Rectal smooth muscle tissue (tissue), 1 donor: ENCODE measurements around the gene SLC7A9.

Experiments used
- H3K27ac ChIP-seq: one replicate; pipeline ENCODE4 v1.7.0; 2013; ENCODE audit warnings: low read depth, low read length, inconsistent platforms
- H3K27me3 ChIP-seq: one replicate; pipeline ENCODE4 v1.7.0; 2013; ENCODE audit warnings: low read length; ENCODE audit not compliant: control insufficient read depth, insufficient read depth
- H3K36me3 ChIP-seq: one replicate; pipeline ENCODE4 v1.7.0; 2013; ENCODE audit warnings: low read length; ENCODE audit not compliant: control insufficient read depth, insufficient read depth
- H3K4me1 ChIP-seq: one replicate; pipeline ENCODE4 v1.7.0; 2013; ENCODE audit warnings: low read length; ENCODE audit not compliant: control insufficient read depth, insufficient read depth
- H3K4me3 ChIP-seq: one replicate; pipeline ENCODE4 v1.7.0; 2013; ENCODE audit warnings: low read length
- H3K9ac ChIP-seq: one replicate; pipeline ENCODE4 v1.7.0; 2013; ENCODE audit warnings: low read length

SLC7A9 gene

GRCh38 chr19:32830231-32831014 is 39.1 kb downstream of the SLC7A9 start:
- no peak overlapping the region for H3K9ac ChIP-seq
- H3K4me1 ChIP-seq: no peaks in the 10 kb centered on the region
- no peak overlapping the region for H3K27ac ChIP-seq
- no peaks in the 10 kb centered on the region for H3K27me3 ChIP-seq
- H3K36me3 ChIP-seq: no peaks in the 10 kb centered on the region
- no peak overlapping the region for H3K4me3 ChIP-seq

GRCh38 chr19:32829345-32829896 is 40.1 kb downstream of the SLC7A9 start:
- H3K27me3 ChIP-seq: no peaks in the 10 kb centered on the region

GRCh38 chr19:32828643-32829344 is 40.8 kb downstream of the SLC7A9 start:
- Histone ChIP-seq H3K4me1 (no peaks in the 10 kb centered on the region), H3K27ac (no peak overlapping the region), H3K9ac (no peak overlapping the region), H3K36me3 (no peaks in the 10 kb centered on the region), H3K27me3 (no peaks in the 10 kb centered on the region), H3K4me3 (no peak overlapping the region)

More at GRCh38 chr19:32829345-32829896, 40.1 kb downstream of the SLC7A9 start:
- H3K36me3 ChIP-seq: no peaks in the 10 kb centered on the region
- no peak overlapping the region for H3K27ac ChIP-seq
- H3K4me1 ChIP-seq: no peaks in the 10 kb centered on the region
- H3K4me3 ChIP-seq: no peak overlapping the region
- no peak overlapping the region for H3K9ac ChIP-seq

- H3K4me3 ChIP-seq: no peak overlapping the region
- H3K4me1 ChIP-seq: no peaks in the 10 kb centered on the region
- H3K9ac ChIP-seq: no peak overlapping the region
- H3K27me3 ChIP-seq: no peaks in the 10 kb centered on the region
- no peaks in the 10 kb centered on the region for H3K36me3 ChIP-seq
- no peak overlapping the region for H3K27ac ChIP-seq
Observed at GRCh38 chr19:32828139-32828538, 41.4 kb downstream of the SLC7A9 start.

GRCh38 chr19:32824916-32825608 is 44.5 kb downstream of the SLC7A9 start:
- H3K4me3 ChIP-seq: no peak overlapping the region
- H3K36me3 ChIP-seq: no peaks in the 10 kb centered on the region
- H3K4me1 ChIP-seq: no peaks in the 10 kb centered on the region
- no peaks in the 10 kb centered on the region for H3K27me3 ChIP-seq
- H3K27ac ChIP-seq: no peak overlapping the region
- no peak overlapping the region for H3K9ac ChIP-seq

GRCh38 chr19:32824191-32824751 is 45.3 kb downstream of the SLC7A9 start:
- H3K36me3 ChIP-seq: no peaks in the 10 kb centered on the region
- H3K27ac ChIP-seq: no peak overlapping the region
- no peak overlapping the region for H3K9ac ChIP-seq
- H3K4me3 ChIP-seq: no peak overlapping the region
- no peaks in the 10 kb centered on the region for H3K4me1 ChIP-seq
- no peaks in the 10 kb centered on the region for H3K27me3 ChIP-seq

GRCh38 chr19:32823747-32824102 is 45.8 kb downstream of the SLC7A9 start:
- no peaks in the 10 kb centered on the region for H3K36me3 ChIP-seq
- H3K27ac ChIP-seq: no peak overlapping the region
- no peak overlapping the region for H3K4me3 ChIP-seq
- no peaks in the 10 kb centered on the region for H3K4me1 ChIP-seq
- no peak overlapping the region for H3K9ac ChIP-seq
- no peaks in the 10 kb centered on the region for H3K27me3 ChIP-seq

GRCh38 chr19:32822916-32823746 is 46.4 kb downstream of the SLC7A9 start:
- Histone ChIP-seq H3K27me3 (no peaks in the 10 kb centered on the region), H3K4me3 (no peak overlapping the region), H3K27ac (no peak overlapping the region), H3K36me3 (no peaks in the 10 kb centered on the region), H3K9ac (no peak overlapping the region), H3K4me1 (no peaks in the 10 kb centered on the region)

GRCh38 chr19:32819419-32820400 is 49.9 kb downstream of the SLC7A9 start:
- no peak overlapping the region for H3K27ac ChIP-seq
- no peak overlapping the region for H3K9ac ChIP-seq
- H3K27me3 ChIP-seq: no peaks in the 10 kb centered on the region
- H3K36me3 ChIP-seq: no peaks in the 10 kb centered on the region
- no peak overlapping the region for H3K4me3 ChIP-seq
- H3K4me1 ChIP-seq: no peaks in the 10 kb centered on the region

GRCh38 chr19:32818536-32818935 is 51.0 kb downstream of the SLC7A9 start:
- H3K9ac ChIP-seq: no peak overlapping the region
- no peaks in the 10 kb centered on the region for H3K4me1 ChIP-seq
- H3K27me3 ChIP-seq: no peaks in the 10 kb centered on the region
- H3K27ac ChIP-seq: no peak overlapping the region
- H3K36me3 ChIP-seq: no peaks in the 10 kb centered on the region
- no peak overlapping the region for H3K4me3 ChIP-seq
